ENCODE measurements around the gene CYP4V2.

CYP4V2 gene

DNA sequence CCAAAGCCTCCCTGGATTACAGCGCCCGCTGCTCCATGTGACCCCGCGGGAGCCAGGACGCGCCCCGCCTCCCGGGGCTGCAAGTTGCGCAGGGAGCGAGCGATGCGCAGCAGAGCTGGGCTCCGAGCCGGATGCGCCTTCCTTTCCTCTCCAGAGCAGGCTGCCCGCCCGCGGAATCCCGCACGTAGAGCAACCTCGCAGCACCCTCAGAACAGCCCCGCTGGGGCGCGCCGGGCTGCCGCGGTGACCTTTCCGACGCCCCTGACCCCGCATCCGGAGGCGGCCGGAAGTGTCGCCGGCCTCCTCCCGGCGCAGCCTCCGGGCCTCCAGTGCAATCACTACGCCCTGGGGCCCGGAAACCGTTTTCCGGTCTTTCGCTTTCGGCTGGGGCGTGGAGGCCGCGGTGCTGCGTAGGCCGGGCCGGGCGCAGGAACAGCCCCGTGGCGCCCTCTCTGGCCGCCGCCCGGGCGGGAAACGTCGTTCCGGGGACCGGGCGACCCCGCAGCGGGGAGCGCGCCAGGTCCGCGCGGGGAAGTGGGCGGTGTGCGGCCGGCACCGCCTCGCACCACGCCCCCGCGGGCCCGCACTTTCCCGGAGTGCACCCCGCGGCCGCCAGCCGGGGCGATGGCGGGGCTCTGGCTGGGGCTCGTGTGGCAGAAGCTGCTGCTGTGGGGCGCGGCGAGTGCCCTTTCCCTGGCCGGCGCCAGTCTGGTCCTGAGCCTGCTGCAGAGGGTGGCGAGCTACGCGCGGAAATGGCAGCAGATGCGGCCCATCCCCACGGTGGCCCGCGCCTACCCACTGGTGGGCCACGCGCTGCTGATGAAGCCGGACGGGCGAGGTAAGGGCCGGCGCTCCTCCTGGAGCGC lies at the start of gene CYP4V2:
TSS of gene CYP4V2 (plus strand) at position 368 of the 866 bp plus-strand sequence. CDS start at position 625, 257 bp downstream.
- DNase-seq, result peak; percentile 12

DNA sequence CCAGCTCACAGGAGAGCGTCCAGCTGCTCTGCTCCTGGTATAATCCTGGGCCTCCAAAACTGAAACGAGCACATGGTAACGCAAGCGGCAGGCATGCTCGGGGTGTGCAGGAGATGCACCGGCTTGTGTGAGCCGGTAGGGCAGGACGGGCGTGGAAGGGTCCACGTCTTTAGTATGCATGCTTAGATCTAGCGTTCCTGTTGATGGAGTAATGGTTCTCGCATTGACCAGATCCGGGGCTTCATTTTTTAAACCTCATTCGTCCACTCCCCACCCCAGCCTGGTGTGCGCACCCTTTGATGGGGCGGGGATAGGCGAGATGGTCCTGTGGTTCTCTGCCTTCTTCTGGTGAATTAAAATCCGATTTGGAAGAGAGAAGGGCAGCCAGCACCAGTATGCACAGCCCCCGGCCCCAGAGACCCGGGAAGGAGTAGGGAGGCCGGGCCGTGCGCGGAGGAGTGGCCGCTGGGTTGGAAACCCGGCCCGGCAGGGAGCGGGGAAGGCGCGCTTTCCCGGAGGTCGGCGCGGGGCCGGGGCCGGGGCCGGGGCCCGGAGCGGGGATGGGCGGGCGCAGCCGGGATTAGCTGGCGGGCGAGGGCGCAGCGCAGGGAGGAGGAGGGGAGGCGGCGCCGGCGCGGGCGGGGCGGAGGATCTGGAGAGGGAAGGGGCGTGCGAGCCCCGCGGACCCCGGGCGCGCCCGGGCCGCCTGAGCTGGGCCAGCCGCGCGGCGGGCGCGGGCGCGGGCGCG lies 47.0 kb upstream of the CYP4V2 start:
- DNase-seq, result no peak

DNA sequence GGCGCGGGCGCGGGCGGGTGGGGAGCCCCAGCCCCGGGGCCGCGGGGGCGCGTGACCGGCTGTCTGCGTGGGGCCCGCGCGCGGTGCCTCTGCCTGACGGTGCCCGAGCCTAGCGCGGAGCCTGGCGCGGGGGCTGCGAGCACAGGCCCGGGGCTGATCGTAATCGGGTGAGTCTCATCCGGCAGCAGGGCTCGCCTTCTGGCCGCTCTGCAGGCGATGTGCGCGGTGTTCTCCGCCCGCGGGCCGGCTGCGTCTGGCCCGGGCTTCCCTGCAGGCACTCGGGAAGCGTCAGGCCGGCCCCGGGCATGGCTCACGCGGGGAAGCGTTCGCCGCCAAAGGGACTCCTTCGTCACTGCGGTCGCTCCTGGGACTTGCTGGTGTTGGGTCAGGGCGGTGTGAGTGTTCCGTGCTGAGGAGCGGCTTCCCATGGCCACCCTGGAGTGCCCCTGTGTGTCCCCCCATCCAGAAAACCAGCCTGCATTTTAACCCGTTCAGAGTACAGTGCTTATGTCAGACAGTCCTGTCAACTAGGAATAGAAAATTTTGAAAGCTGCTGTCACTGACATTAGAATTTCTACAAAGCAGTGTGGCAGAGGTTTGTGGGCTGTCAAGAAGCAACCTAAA lies 46.3 kb upstream of the CYP4V2 start:
- no peak for DNase-seq

DNA sequence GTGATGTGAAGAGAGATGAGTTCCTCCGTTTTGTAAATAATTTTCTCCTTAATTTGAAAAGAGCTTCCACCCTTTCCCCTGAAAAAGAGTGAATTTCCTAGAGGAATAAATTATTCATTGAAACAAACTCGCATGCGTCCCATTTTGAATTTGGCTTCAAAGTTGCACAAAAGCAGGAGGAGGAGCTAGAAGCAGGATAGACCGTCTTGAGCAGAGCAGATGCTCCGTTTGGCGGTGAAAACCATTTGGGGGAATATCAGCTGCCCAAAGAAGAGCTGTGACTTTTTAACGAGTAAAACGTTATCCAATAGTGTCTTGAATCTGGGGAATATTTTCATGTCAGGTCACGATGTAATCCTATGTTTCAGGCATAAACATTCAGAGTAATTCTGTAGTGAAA lies 44.9 kb upstream of the CYP4V2 start:
- DNase-seq, result no peak

DNA sequence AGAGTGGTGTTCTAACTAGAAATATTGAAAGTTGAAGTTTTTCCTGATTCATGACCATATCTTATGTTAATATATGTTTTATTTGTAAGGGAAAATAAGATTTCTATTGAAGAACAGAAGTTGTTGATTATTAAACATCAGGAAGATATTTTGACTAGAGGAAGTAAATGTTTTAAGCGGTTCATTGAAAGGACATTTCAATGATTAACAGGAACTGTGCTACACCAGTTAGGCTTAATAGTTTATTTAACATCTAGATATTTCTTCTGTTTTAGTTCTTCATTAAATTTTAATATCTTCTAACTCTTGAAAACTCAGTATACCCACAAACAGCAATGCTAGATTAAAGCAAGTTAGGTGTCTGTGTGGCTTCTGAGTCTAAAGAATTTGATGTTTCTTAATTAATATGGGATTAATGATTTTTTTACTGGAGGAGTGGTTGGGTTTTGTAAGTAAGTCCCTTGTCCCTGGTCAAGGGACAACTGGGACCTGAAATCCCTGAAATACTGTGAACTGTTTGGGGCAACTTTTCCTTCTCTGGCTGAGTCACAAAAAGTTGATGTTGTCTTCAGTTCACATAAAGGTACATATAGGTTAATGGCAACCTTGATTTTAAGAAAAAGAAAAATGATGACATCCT lies 42.9 kb upstream of the CYP4V2 start:
- DNase-seq, result no peak

DNA sequence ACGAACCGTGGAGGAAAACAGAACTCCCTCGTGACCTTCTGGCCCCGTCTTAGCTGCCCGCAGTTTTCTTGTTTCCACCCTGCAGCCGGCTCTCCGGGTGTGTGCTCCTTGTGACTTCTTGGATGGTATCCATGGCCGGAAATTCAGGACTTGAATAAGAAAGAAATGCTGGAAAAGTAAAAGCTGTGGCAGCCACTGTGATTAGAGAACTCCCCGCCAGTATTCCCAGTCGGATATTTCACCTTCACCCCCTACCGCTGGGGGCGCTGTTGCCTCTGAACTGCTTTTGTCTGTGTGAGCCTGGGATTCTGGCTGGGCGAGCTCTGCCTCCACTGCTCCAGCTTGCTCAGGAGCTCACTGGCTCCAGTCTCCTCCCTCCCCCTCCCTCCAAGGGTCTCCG lies 41.5 kb upstream of the CYP4V2 start:
- no peak for DNase-seq

DNA sequence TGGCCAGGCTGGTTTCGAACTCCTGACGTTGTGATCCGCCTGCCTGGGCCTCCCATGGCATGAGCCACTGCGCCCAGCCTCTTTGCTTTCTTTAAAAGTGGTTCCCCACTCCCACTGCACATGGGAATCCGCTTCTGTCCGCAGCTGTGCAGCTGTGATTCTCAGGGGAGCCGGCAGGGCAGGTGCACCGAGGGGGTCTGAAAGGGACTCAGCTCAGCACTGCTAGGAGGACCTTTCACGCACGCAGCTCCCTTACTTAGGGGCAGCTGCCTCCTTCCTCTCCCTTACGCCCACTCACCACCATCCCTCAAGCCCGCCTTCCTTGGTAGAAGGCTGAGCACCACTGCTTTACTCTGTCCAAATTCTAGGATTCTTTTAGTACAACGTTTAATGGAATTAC lies 40.4 kb upstream of the CYP4V2 start:
- DNase-seq, result no peak

DNA sequence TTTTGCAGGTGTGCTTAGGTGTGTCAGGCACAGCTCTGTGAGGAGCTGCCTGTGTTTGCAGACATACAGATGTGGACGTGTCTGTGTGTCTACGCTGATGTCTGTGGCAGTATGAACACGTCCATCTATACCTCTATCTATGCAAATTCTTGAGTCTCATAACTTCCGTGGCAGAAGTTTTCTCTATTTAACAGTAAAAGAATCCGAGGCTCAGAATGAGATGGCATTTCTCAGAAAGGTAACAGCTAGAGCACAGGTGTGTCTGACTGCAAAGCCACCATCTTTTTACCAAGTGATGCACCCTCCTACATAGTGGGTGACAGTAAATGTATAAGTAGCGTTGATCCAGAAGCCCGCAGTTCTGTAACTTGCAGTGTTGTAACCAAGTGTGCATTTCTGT lies 39.9 kb upstream of the CYP4V2 start:
- no peak for DNase-seq

DNA sequence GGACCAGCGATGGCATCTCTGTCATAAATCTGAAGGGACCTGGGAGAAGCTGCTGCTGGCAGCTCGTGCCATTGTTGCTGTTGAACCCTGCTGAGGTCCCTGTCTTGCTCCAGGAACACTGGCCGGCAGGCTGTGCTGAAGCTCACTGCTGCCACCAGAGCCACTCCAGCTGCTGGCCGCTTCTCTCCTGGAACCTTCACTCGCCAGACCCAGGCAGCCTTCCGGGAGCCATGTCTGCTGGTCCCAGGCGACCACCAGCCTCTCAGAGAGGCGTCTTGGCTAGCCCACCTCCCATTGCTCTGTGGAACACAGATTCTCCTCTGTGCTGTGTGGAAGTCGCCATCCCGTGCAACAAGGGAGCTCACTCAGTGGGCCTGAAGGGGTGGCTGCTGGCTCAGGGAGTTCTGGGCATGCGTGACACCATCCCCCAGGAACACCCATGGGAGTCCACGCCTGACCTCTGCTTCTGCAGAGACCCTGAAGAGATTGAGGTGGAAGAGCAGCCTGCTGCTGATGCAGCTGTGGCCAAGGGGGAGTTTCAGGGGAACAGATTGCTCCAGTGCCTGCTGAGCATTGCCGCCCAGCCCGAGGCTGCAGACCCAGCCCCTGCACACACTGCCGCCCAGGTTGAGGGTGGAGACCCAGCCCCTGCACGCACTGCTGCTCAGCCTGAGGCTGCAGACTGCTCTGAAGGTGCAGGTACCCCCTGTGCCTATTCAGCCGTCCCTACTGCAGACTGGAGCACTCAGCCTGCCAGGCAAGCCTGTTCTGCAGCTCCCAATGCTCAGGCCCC lies 33.1 kb upstream of the CYP4V2 start:
- no peak for DNase-seq

DNA sequence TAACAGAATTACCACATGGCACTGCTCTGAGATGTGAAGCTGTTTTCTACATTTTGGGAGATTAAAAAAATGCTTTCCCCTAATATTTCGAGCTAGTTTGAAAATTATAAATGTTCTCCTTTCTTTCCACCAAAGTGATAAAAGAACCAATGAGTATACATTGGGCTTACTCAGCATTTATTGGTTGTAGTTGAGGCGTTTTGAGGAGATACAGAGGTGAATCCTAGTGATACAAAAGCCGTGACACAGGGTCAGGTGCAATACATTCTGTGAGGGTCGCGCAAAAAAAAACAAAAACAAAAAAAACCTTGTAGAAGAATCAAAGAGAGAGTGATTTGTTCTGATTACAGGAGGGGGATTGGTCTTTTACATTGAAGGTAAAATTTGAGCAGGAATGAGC lies 32.4 kb upstream of the CYP4V2 start:
- no peak for DNase-seq

DNA sequence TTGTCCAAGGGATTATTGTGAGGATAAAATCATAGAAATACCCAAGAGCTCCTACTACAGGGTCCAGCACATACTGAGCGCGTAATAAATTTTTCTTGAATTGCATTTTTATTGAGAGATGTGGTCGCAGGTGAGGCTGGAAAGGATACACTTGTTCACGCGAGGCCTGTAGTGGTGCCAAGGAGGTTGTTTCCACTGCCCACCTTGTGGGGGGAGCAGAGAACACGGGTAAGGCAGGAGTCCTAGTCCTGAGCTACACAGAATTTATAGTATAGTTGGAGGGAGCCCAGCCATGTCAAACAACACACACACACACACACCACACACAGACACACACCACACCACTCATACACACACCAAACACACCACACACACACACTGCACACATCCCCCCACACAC lies 31.8 kb upstream of the CYP4V2 start:
- DNase-seq, result no peak

DNA sequence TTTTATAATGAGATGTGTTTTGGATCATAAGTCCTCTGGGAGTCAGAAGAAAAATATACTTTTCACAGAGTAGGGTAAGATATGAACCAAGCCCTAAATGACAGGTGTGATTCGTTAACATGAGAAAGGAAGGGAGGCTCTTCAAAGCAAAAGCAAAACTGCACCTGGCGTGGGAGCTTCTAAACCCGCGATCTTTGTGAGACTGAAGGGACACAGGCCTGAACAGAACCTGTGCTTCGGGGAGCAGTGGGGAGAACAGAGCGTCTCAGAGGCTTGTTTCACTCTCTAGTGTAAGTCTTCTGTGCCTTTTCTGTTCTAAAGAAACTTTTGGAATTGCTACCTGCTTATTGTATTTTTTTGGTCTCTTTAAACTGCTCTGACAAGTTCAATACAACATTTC lies 30.2 kb upstream of the CYP4V2 start:
- no peak for DNase-seq

DNA sequence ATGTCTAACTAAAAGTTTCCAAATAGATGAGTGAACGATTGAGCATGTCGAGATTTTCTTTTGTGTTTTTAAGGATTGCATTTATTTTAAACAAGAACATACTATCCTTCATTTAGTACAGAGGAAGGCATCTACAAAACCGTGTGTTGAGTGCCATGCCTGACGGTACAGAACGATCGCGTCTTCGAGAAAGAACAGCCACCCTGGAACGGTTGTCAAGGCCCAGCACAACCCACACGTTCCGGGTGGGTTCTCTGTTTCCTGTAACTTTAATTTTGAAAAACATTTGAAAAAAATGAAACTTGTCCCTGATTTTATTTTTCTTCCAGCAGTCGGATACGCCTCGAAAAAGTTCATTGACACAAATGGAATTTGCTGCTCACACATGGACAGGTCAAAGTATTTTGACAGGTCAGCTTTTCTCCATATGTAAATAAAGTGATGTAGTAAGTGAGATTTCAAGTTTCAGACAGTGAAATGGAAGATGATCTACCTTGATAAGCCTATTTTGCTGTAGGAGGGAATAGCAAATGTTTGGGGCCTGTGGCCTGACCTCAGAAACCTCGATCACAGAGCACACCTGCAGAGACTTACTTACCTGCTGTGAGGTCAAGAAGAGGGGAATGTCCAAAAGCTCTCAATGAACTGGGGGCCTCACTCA lies 24.4 kb upstream of the CYP4V2 start:
- no peak for DNase-seq

DNA sequence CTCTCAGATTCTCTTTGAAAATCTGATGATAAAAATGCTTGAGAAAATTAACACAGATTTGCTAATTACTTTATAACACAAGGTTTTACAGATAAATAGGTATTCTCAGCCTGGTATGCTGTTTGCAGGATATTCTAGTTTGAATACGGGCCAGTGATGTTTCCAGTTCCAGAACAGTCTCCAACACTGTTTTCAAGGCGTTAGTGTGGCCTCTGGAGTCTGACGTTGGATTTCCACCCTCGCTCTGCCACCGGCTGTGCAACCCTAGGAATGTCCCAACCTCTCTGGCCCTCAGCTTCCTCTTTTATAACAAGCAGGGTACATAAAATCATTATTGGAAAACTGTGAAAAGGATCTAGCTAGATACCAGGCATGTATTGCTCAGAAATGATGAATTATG lies 23.8 kb upstream of the CYP4V2 start:
- DNase-seq, result no peak

DNA sequence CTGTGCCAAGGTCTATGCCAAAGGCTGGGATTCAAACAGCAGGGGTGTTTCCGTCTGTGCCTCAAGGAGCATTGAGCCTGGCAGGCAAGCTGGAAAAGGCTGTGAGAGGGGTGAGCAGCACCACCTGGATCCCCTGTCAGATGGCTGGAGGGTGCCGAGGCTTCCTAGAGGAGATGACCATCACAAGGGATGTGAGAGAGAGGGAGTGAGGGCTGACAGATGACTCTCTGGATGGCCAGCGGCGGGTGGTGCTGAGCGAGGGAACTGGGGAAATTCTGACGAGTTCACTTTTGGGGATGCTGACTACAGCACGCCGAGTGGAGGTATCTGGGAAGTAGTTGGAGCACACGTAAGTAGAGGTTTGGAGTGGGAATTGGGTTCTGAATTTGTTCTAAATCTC lies 22.6 kb upstream of the CYP4V2 start:
- DNase-seq, result no peak

DNA sequence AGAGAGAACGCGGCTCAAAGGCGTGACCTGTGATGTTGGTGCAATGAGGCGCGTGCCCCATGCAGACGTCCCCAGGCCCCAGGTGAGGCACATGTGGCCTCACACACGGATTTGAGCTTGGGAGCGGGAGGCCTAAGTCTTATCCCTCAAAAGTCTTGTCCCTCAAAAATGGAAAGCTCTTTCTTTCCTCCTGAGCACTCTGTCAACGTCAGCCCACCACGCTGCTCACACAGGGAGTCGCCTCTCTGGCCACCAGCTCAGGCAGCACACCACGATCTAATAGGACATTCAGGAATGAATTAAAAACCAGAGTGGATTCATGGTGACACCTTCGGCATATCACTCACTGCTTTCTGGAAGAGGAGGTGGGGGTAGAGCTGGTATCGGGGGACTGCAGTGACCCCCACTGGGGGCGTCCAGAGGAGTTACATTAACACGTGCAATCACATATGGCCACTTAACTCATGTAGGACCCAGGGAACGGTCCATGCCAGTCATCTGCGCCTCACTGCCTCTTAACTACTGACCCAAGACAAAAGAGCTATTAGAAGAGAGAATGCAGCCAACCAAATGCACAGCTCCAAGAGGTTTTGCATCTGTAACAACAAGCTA lies 21.9 kb upstream of the CYP4V2 start:
- no peak for DNase-seq

DNA sequence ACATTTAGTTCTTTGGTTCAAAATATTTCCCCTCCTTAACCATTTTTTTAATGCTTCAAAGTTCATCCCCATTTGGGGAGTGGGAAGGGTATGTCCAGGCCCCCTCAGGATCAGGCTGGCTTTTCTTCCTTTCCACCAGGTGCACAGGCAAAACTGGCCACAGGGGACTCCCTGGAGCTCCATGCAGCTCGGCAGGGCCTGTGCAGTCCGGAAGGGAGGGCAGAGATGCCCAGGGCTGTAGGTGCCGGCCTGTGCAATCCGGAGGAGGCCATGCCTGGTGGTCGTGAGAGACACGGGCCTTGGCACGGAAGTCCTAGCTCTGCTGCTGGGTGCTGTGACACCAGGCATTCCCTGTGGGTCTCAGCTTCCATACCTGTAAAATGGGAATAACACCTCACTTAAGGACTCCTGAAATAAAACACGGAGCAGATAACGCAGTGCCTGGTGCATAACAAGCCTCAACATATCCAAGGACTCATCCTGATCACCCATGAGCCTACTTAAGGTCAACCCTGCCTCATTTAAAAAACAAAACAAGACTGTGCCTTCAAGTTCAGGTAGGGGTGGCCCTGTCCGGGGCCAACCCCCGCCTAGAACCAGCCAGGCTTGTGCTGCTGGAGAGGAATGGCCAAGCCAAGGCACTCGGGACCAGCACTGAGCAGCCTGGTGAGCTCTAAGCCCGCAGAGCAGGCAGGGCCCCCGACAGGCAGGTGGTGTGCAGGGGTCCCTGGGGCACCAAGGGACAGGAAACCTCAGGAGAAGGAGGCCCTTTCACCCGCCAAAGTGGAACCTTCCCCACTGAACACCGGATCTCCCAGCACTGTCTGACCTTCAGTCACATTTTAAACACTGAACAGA lies 21.2 kb upstream of the CYP4V2 start:
- no peak for DNase-seq

DNA sequence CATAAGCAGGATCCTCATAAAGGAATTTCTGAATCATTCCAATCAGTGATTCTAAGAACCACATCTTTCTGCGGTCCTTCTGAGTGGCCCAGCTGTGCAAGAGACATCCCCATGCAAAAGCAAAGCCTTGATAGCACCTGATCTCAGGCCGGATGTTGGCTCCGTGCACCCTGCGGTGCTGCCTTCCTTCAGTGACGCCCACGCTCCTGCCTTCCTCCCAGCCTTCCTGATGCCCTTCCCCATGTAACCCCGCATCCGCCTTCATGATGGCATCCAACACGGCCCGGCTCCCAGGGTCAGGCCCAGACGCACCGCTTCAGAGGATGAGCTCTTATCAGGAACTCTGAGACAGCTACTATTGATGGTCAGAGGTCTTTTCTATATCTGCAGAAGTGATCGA lies 20.4 kb upstream of the CYP4V2 start:
- no peak for DNase-seq

DNA sequence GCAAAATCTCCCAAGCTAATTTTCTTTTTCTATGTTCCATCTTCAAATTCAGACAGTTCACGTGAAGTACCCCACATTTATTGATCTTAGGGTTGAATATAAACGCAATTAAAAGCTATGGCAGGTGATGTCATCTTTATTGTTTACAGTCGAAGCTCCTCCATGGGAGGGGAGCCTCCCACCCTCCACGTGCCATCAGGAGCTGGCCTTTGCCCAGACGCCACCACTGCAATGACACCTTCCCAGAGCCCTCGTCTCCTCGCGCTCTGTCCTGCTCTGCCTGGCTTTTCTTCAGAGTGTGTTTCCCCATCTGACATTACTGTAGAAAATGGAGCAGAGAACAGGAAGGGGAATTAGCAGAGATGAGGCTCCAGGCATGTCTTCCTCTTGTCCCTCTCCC lies 18.8 kb upstream of the CYP4V2 start:
- DNase-seq, result no peak

DNA sequence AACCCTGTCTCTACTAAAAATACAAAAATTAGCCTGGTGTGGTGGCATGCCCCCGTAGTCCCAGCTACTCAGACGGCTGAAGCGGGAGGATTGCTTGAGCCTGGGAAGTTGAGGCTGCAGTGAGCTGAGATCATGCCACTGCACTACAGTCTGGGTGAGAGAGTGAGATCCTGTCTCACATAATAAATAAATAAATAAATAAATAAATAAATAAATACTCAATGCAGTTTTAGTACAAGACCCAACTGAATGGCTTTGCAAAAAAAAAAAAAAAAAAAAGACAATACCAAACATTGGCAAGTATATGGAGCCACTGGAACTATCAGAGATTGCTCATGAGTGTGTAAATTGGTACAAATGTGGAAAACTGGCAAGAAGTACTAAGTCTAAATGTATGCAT lies 3.3 kb upstream of the CYP4V2 start:
- DNase-seq, result no peak

DNA sequence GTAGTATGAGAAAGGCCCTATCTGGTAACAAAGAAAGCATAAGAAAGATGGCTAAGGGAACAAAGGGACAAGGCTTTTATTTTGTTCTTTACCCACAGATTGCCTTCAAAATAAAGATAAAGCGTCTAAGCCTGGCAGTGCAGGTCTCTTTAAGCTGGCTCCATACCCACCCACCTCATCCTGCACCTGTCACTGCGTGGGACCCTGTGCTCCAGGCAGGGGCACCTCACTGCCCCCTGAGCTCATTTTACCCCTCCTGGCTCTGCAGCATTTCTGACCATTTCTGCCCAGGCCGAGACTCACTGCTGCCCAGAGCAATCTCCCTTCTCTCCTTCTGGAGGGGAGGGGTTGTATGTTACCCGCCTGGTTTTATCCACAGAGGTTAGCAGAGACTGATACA lies 1.7 kb upstream of the CYP4V2 start:
- DNase-seq, result no peak
